Gastroesophageal sphincter (tissue), 4 donors: ENCODE results near the gene ANO9. TPM values are rescaled to one million over a fixed set of nuclear protein-coding genes. Genes with fewer than 3 reads are reported as not detected.
"Not testable (repeated sequence)": the region's sequence is repeated elsewhere in the genome, so short reads cannot be mapped to it uniquely, and the experiment has no call there.

Source experiments
- ATAC-seq: fragments of 150-250 bp; one replicate; pipeline ENCODE4 v1.9.1; 2016; ENCODE audit warnings: mild to moderate bottlenecking, moderate library complexity
- H3K27ac ChIP-seq, 4 donors: fragments of 200-600 bp; sonication (generic) in 3 of 4; 1 replicate in 3 of 4; 2 replicates in 1 of 4; pipeline ENCODE4 v1.5.1; 2016 to 2019
- H3K27me3 ChIP-seq: fragments of 200-600 bp; sonication (generic); one replicate; pipeline ENCODE4 v1.5.1; 2019
- H3K36me3 ChIP-seq, 2 donors: fragments of 200-600 bp; sonication (generic); one replicate each; pipeline ENCODE4 v1.5.1; 2019; ENCODE audit warnings: control low read depth in 1 of 2
- H3K4me1 ChIP-seq, 3 donors: fragments of 200-600 bp; sonication (generic); 1 replicate in 2 of 3; 2 replicates in 1 of 3; pipeline ENCODE4 v1.5.1; 2016 to 2019; ENCODE audit warnings: control low read depth in 2 of 3
- H3K4me3 ChIP-seq, 2 donors: fragments of 200-600 bp; sonication (generic); one replicate each; pipeline ENCODE4 v1.5.1; 2019; ENCODE audit warnings: mild to moderate bottlenecking in 1 of 2, moderate library complexity in 1 of 2
- H3K9me3 ChIP-seq, 3 donors: fragments of 200-600 bp; sonication (generic); one replicate each; pipeline ENCODE4 v1.5.1; 2017 to 2019; ENCODE audit warnings: control low read depth in 2 of 3
- CTCF ChIP-seq, 4 experiments: fragments of 200-600 bp in 2 of 4; fragments of 450-650 bp in 2 of 4; sonication (generic) in 1 of 4; IDR thresholded peaks; one replicate each; pipeline ENCODE4 v1.5.1; 2017 to 2019; ENCODE audit warnings: antibody characterized with exemption in 4 of 4, mild to moderate bottlenecking in 2 of 4, moderate library complexity in 2 of 4
- EP300 ChIP-seq: sonication (generic); formaldehyde crosslinking; IDR thresholded peaks from one replicate; pipeline ENCODE4 v1.6.1; 2017; ENCODE audit warnings: antibody characterized with exemption, mild to moderate bottlenecking
- POLR2A ChIP-seq, 2 donors: fragments of 450-650 bp; IDR thresholded peaks; one replicate each; pipeline ENCODE4 v1.6.1; 2017; ENCODE audit warnings: antibody characterized with exemption in 2 of 2, mild to moderate bottlenecking in 2 of 2, moderate library complexity in 1 of 2
- POLR2AphosphoS5 ChIP-seq: sonication (generic); formaldehyde crosslinking; IDR thresholded peaks from one replicate; pipeline ENCODE4 v1.6.1; 2017; ENCODE audit warnings: antibody characterized with exemption
- WGBS, 2 donors: methylation state at CpG; one replicate each; pipeline ENCODE4 v1.1.5; 2018; ENCODE audit warnings: low coverage in 1 of 2; 5-methylcytosine and 5-hydroxymethylcytosine counted together
- total RNA-seq, 4 donors: library from RNA; depleted of rRNA; stranded (reverse); fragments of >200 nt; gene quantifications; one replicate each; pipeline ENCODE4 v1.1.0, GENCODE V29; 2016

ANO9 gene
- total RNA-seq, 4 donors from 2014 or later, result 0.22 to 0.94 (median 0.47) TPM; not detected in 1

DNA sequence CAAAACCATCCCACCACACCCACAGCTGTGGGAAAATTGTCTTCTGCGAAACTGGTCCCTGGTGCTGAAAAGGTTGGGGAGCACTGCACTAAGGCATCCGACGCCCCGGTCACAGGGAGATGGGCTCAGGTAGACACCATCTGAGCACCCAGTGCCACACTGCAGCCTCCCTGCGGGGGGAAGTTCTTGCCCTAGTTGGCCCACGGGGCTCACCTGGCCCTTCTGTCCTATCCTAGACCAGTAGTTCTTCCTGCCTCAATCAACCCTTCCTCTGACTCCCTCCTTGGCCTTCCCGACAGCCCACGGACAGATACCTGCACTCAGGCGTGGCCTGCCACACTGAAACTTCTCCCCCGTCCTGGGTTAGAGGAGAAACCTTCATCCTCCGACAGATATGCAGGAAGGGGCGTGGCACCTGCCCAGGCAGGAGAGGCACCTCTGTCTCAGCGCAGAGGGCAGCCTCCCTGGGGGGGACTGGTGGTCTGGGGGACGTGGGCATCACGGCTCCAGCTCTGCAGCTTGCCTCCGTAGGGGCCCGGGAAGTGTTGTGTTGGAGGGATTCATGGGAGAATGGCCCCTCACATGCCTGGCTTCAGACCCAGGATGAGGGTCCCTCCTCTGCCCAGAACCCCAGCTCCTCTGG lies 4.5 kb downstream of the ANO9 start:
- TF ChIP-seq CTCF (IDR thresholded peaks at IDR 0.05), result no peak
- H3K27me3 ChIP-seq, result peaks cover 81% of the 10 kb centered on the region
- no peaks in the 10 kb centered on the region for H3K9me3 ChIP-seq

DNA sequence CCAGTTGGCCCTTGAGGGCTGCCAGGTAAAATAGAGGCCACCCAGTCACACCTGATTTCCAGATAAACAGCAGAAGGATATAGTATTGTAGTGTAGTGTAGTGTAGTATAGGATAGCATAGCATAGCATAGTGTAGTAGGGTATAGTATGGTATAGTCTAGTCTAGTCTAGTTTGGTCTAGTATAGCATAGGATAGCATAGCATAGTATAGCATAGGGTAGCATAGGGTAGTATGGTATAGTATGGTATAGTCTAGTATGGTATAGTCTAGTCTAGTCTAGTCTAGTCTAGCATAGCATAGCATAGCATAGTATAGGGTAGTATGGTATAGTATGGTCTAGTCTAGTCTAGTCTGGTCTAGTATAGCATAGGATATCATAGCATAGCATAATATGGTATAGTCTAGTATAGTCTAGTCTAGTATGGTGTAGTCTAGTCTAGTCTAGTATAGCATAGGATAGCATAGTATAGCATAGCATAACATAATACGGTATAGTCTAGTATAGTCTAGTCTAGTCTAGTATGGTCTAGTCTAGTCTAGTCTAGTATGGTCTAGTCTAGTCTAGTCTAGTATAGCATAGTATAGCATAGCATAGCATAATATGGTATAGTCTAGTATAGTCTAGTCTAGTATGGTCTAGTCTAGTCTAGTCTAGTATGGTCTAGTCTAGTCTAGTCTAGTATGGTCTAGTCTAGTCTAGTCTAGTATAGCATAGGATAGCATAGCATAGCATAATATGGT lies 6.6 kb downstream of the ANO9 start:
- 89 to 100% methylated on average over 1 of the region's 1 CpG for WGBS, 2 donors
- not testable (repeated sequence) for H3K9me3 ChIP-seq, H3K4me3 ChIP-seq, H3K27ac ChIP-seq, H3K36me3 ChIP-seq, ATAC-seq, H3K4me1 ChIP-seq
- peaks cover 73% of the 10 kb centered on the region for H3K27me3 ChIP-seq

More for the DNA sequence above, 4.5 kb downstream of the ANO9 start:
- H3K27ac ChIP-seq, result no peak overlapping the region
- no peaks in the 10 kb centered on the region for H3K36me3 ChIP-seq
- peaks cover 0 to 7% (median 0%) of the 10 kb centered on the region in 3 donors for H3K4me1 ChIP-seq
- WGBS, 2 donors, result 80% methylated on average over 7 of the region's 17 CpGs; no CpG with 5 or more reads in 1 of the 2 donors
- ATAC-seq, result no peak
- H3K4me3 ChIP-seq, result no peak overlapping the region

DNA sequence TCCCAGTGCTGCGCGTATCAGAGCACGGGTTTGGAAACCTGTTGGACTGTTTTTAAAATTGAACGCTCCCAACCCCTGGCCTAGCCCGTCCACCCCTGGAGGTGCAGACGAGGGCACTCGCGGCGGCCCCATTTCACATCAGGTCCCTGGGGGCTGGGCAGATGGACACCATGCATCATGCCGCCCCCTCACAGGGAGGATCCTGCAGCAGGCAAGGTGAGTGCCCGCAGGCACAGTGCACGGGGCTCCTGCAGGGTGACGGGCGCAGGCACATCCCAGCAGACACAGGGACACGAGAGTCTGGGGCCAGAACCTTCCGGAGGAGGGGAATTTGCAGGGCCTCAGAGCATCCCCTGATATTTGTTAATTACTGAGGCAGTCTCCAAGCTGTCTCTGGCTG lies 7.3 kb downstream of the ANO9 start:
- H3K36me3 ChIP-seq, result no peaks in the 10 kb centered on the region
- no peak for TF ChIP-seq POLR2AphosphoS5
- no peak for TF ChIP-seq POLR2A (IDR thresholded peaks at IDR 0.05)
- TF ChIP-seq CTCF (IDR thresholded peaks at IDR 0.05), result no peak
- no peak for TF ChIP-seq EP300
- H3K27ac ChIP-seq, result no peak overlapping the region
- no peak for ATAC-seq
- no peaks in the 10 kb centered on the region for H3K4me1 ChIP-seq
- 100% methylated on average over 2 of the region's 16 CpGs; no CpG with 5 or more reads in 1 of the 2 donors for whole genome bisulfite sequencing, 2 donors
- H3K27me3 ChIP-seq, result peaks cover 67% of the 10 kb centered on the region
- H3K9me3 ChIP-seq, result no peaks in the 10 kb centered on the region
- no peak overlapping the region for H3K4me3 ChIP-seq

DNA sequence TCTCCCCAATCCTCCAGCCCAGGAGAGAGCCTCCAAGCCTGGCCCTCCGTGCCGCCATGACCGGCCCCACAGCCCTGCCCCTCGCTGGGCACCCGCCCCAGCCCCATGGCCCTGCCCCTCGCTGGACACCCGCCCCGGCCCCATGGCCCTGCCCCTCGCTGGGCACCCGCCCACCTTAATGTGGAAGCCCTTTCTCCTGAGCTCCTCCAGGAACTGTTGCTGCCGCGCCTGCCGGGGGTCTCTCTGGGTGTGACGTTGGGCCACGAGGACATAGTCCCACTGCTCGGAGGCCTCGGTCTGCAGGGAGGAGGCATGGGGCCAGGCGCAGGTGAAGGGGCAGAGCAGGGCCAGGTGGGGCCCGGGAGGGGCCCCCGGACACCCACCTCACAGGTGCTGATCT lies 8.2 kb downstream of the ANO9 start:
- Histone ChIP-seq H3K4me3 (no peak overlapping the region), H3K27me3 (peaks cover 67% of the 10 kb centered on the region), H3K4me1 (no peaks in the 10 kb centered on the region), H3K27ac (no peak overlapping the region), H3K36me3 (no peaks in the 10 kb centered on the region), H3K9me3 (no peaks in the 10 kb centered on the region)
- TF ChIP-seq CTCF (IDR thresholded peaks at IDR 0.05) (no peak), EP300 (no peak), POLR2AphosphoS5 (no peak)
- ATAC-seq, result no peak
- 90% methylated on average over 2 of the region's 20 CpGs; no CpG with 5 or more reads in 1 of the 2 donors for WGBS, 2 donors

- H3K27ac ChIP-seq, result no peak overlapping the region
- H3K4me1 ChIP-seq, result no peaks in the 10 kb centered on the region
- peaks cover 67% of the 10 kb centered on the region for H3K27me3 ChIP-seq
- H3K36me3 ChIP-seq, result no peaks in the 10 kb centered on the region
- no peaks in the 10 kb centered on the region for H3K9me3 ChIP-seq
- 83 to 84% methylated on average over 1 to 4 of the region's 17 CpGs for WGBS, 2 donors
- TF ChIP-seq CTCF (IDR thresholded peaks at IDR 0.05), result no peak
- TF ChIP-seq EP300, result no peak
- no peak for TF ChIP-seq POLR2AphosphoS5
- H3K4me3 ChIP-seq, result no peak overlapping the region
- ATAC-seq, result no peak
Observed at GRCh38 chr11:433111-433510, 8.7 kb downstream of the ANO9 start.
